Endothelial cell (in vitro differentiated cells): ENCODE measurements around the gene MVB12B. TPM values are rescaled to one million over a fixed set of nuclear protein-coding genes. Genes with fewer than 3 reads are reported as not detected.

Experiments used
- DNase-seq: peaks from one replicate; pipeline ENCODE4 v3.0.0; 2021; ENCODE audit warnings: low spot score
- H3K27ac Mint-ChIP-seq: one replicate; pipeline ENCODE4 v1.8.0; 2021; ENCODE audit warnings: mixed read lengths, inconsistent platforms; ENCODE audit not compliant: unreplicated experiment
- H3K27me3 Mint-ChIP-seq: one replicate; pipeline ENCODE4 v1.8.0; 2021; ENCODE audit warnings: mild to moderate bottlenecking, moderate library complexity, mixed read lengths, inconsistent platforms; ENCODE audit not compliant: unreplicated experiment
- H3K36me3 Mint-ChIP-seq: one replicate; pipeline ENCODE4 v1.8.0; 2021; ENCODE audit warnings: mild to moderate bottlenecking, low read depth, mixed read lengths, inconsistent platforms; ENCODE audit not compliant: unreplicated experiment
- H3K4me1 Mint-ChIP-seq: one replicate; pipeline ENCODE4 v1.8.0; 2021; ENCODE audit warnings: mild to moderate bottlenecking, mixed read lengths, inconsistent platforms; ENCODE audit not compliant: unreplicated experiment
- H3K4me3 Mint-ChIP-seq: one replicate; pipeline ENCODE4 v1.8.0; 2021; ENCODE audit warnings: mild to moderate bottlenecking, mixed read lengths, inconsistent platforms; ENCODE audit not compliant: unreplicated experiment
- H3K9me3 Mint-ChIP-seq: one replicate; pipeline ENCODE4 v1.8.0; 2021; ENCODE audit warnings: mixed read lengths, inconsistent platforms; ENCODE audit not compliant: unreplicated experiment
- total RNA-seq: library from RNA; stranded (reverse); fragmentation: NEBNext Ultra II Directional; extraction: Animal tissue kit (Norgen Biotek cat#: 25700); gene quantifications from one replicate; pipeline ENCODE4 v1.2.1, GENCODE V29; 2021; ENCODE audit not compliant: unreplicated experiment
- TF ChIP-seq, protein P1 (sequence below): fragments of 200-600 bp; sonication (generic); IDR thresholded peaks from one replicate; pipeline ENCODE4 v1.5.0; 2021; ENCODE audit warnings: antibody characterized with exemption; ENCODE audit not compliant: unreplicated experiment

MVB12B gene
- total RNA-seq, 1 donor from 2014 or later, result 18.8 TPM

DNA sequence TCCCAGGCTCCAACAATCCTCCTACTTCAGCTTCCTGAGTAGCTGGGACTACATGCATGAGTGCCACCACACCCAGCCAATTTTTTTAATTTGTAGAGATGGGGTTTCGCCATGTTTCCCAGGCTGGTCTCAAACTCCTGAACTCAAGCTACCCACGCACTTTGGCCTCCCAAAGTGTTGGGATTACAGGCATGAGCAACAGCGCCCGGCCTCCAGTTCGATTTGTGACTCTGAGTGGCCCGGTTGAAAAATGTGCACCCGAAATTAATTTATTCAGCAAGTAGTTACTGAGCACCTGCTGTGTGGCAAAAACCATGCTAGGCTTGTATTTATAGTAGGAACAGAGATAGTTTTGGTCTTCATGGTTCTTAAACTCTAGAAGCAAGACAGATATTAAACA lies 58.3 kb downstream of the MVB12B start:
- Mint-ChIP-seq H3K27me3 (no peaks in the 10 kb centered on the region), H3K9me3 (no peaks in the 10 kb centered on the region), H3K4me1 (peaks cover 17% of the 10 kb centered on the region), H3K27ac (no peak overlapping the region), H3K36me3 (no peaks in the 10 kb centered on the region), H3K4me3 (no peak overlapping the region)
- no peak for DNase-seq
- TF ChIP-seq, protein P1, sequence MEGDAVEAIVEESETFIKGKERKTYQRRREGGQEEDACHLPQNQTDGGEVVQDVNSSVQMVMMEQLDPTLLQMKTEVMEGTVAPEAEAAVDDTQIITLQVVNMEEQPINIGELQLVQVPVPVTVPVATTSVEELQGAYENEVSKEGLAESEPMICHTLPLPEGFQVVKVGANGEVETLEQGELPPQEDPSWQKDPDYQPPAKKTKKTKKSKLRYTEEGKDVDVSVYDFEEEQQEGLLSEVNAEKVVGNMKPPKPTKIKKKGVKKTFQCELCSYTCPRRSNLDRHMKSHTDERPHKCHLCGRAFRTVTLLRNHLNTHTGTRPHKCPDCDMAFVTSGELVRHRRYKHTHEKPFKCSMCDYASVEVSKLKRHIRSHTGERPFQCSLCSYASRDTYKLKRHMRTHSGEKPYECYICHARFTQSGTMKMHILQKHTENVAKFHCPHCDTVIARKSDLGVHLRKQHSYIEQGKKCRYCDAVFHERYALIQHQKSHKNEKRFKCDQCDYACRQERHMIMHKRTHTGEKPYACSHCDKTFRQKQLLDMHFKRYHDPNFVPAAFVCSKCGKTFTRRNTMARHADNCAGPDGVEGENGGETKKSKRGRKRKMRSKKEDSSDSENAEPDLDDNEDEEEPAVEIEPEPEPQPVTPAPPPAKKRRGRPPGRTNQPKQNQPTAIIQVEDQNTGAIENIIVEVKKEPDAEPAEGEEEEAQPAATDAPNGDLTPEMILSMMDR, result no peak

DNA sequence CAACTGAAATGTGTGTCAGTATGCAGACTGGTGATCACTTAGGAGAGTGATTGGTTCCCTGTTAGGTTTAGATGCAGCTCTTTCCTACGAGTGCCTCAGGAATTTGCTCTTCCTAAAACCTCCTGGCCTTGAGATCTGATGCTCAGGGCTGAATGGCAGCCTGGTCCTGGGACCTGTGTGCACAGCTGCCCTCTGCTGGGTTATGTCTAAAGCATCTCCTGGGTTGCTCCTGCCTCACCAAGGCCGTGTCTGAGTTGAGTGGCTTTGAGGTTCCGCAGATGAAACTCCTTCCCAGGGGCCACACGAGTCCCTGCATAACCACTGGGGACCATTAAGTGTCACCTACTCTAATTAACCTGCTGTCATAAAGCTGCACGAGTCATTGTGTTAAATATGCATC lies 59.5 kb downstream of the MVB12B start:
- Mint-ChIP-seq H3K27me3 (no peaks in the 10 kb centered on the region), H3K9me3 (no peaks in the 10 kb centered on the region), H3K36me3 (no peaks in the 10 kb centered on the region), H3K4me3 (peak overlapping the region; percentile 23), H3K4me1 (peaks cover 17% of the 10 kb centered on the region), H3K27ac (no peak overlapping the region)
- DNase-seq, result peak; percentile 43
- TF ChIP-seq, protein P1, result no peak

DNA sequence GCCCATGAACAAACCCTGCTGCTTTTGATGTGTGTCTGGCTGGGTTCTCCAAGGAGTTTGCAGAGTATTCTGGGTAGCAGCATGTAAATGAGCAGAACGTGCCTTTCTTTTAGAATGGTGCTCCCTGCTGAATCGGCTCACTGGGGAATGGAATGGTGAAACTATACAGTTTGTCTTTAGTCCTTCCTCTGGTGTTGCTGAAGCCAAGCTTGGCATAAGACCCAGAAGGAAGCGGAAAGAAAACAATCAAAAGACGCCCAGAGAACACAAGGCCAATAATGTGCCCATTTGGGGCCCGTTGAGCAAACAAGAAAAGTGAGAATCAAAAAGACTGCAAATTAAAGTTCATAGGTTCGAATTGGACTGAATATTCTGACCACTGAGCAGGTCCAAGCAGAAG lies 60.1 kb downstream of the MVB12B start:
- H3K27me3 Mint-ChIP-seq, result no peaks in the 10 kb centered on the region
- TF ChIP-seq, protein P1, result no peak
- H3K36me3 Mint-ChIP-seq, result no peaks in the 10 kb centered on the region
- H3K4me1 Mint-ChIP-seq, result peaks cover 19% of the 10 kb centered on the region
- H3K9me3 Mint-ChIP-seq, result no peaks in the 10 kb centered on the region
- no peak overlapping the region for H3K27ac Mint-ChIP-seq
- H3K4me3 Mint-ChIP-seq, result peak overlapping the region; percentile 23
- no peak for DNase-seq

DNA sequence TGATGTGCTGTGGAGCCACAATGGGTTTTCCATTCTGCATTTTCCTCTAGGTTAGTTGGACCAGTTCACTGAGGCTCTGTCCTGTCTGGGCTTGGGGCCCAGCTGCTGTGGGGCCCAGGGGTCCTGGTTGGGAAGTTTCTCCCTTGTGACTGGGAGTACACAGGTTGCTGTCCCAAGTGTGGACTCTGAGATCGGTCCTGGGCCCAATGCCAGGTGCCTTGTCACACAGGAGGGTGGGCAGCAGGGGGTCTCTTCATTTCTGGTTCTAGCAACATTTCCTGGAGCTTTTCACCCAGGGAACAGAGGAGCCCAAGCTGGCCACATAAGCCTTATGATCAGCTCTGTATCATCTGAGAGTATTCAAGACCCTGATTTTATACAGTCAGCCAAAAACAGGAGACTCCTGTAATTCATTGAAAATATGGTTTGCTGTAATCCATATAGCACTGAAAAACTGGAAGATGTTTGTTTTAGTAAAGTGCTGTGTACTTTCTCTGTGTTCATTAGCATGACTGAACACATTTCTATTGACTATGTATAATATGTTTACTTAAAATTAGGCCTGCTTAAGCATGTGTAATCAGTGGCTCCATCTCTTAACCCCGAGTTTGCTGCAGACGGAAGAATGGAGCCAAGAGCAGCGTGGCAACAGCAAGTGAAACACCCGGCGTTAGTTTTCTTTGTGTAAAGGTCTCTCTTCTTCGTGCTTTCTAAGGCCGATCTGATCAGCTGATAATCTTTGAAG lies 62.5 kb downstream of the MVB12B start:
- Mint-ChIP-seq H3K27me3 (no peaks in the 10 kb centered on the region), H3K4me3 (no peak overlapping the region), H3K9me3 (no peaks in the 10 kb centered on the region), H3K36me3 (peaks cover 5% of the 10 kb centered on the region), H3K4me1 (peaks cover 25% of the 10 kb centered on the region), H3K27ac (no peak overlapping the region)
- DNase-seq, result no peak
- TF ChIP-seq, protein P1, result no peak

DNA sequence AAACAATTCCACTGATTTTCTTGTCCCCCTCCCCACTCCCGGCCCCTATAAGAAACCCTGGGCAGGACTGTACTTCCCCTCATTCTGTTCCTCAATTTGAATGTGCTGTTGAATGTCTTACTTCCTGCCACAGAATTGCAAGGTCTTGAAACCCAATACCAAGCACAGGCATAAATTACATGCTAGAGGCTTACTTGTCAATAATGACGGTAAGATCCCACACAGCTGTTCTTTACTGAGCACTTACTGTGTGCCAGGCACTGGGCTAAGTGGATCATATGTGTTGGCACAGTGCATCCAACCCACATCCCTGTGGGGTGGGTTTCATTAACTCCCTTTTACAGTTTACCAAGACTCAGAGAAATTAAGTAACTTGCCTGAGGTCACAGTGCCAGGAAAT lies 63.4 kb downstream of the MVB12B start:
- H3K27me3 Mint-ChIP-seq, result no peaks in the 10 kb centered on the region
- DNase-seq, result no peak
- H3K27ac Mint-ChIP-seq, result no peak overlapping the region
- TF ChIP-seq, protein P1, result no peak
- no peaks in the 10 kb centered on the region for H3K9me3 Mint-ChIP-seq
- H3K4me3 Mint-ChIP-seq, result no peak overlapping the region
- peaks cover 5% of the 10 kb centered on the region for H3K36me3 Mint-ChIP-seq
- H3K4me1 Mint-ChIP-seq, result peaks cover 25% of the 10 kb centered on the region
